H9 (cell line): ENCODE data around the gene LLGL2. TPM values are rescaled to one million over a fixed set of nuclear protein-coding genes. Genes with fewer than 3 reads are reported as not detected.
A peak's percentile ranks its signal among the peaks of the same experiment; 100 is the strongest.

ENCODE experiments used
- DNase-seq: peaks from one replicate; pipeline ENCODE4 v3.0.0-alpha.2; 2017
- H2AFZ ChIP-seq: one replicate; pipeline ENCODE4 v1.6.1; 2013; ENCODE audit warnings: mild to moderate bottlenecking, low read length, control low read depth, moderate library complexity
- H2AK5ac ChIP-seq: 2 replicates; pipeline ENCODE4 v1.6.1; 2013; ENCODE audit warnings: low read length, control low read depth, mixed read lengths; ENCODE audit not compliant: insufficient read length
- H2BK120ac ChIP-seq: one replicate; pipeline ENCODE4 v1.6.1; 2013; ENCODE audit warnings: low read depth, mild to moderate bottlenecking, low read length, control low read depth, inconsistent platforms; ENCODE audit not compliant: poor library complexity, severe bottlenecking
- H2BK12ac ChIP-seq: 2 replicates; pipeline ENCODE4 v1.6.1; 2013; ENCODE audit warnings: low read length, control low read depth, mixed read lengths, low read depth; ENCODE audit not compliant: insufficient read length
- H2BK15ac ChIP-seq: 2 replicates; pipeline ENCODE4 v1.6.1; 2013; ENCODE audit warnings: low read depth, low read length, control low read depth
- H2BK20ac ChIP-seq: one replicate; pipeline ENCODE4 v1.6.1; 2013; ENCODE audit warnings: low read depth, mild to moderate bottlenecking, low read length, control low read depth, inconsistent platforms; ENCODE audit not compliant: poor library complexity, severe bottlenecking
- H2BK5ac ChIP-seq: 2 replicates; pipeline ENCODE4 v1.6.1; 2013; ENCODE audit warnings: low read length, control low read depth, mixed read lengths; ENCODE audit not compliant: insufficient read length
- H3K14ac ChIP-seq: 2 replicates; pipeline ENCODE4 v1.6.1; 2013; ENCODE audit warnings: low read length, control low read depth; ENCODE audit not compliant: insufficient read depth
- H3K18ac ChIP-seq: 2 replicates; pipeline ENCODE4 v1.6.1; 2013; ENCODE audit warnings: low read depth, mild to moderate bottlenecking, mixed read lengths, low read length, control low read depth; ENCODE audit not compliant: insufficient read length
- H3K23ac ChIP-seq: 2 replicates; pipeline ENCODE4 v1.6.1; 2013; ENCODE audit warnings: low read length, control low read depth, mixed read lengths, low read depth; ENCODE audit not compliant: insufficient read length
- H3K23me2 ChIP-seq: 2 replicates; pipeline ENCODE4 v1.6.1; 2013; ENCODE audit warnings: low read depth, mild to moderate bottlenecking, mixed read lengths, low read length, control low read depth; ENCODE audit not compliant: insufficient read length, poor library complexity, severe bottlenecking
- H3K27ac ChIP-seq: 2 replicates; pipeline ENCODE4 v1.5.1; 2013; ENCODE audit warnings: low read length, control low read depth, mixed read lengths, low read depth; ENCODE audit not compliant: insufficient read length
- H3K27me3 ChIP-seq: 2 replicates; pipeline ENCODE4 v1.6.1; 2013; ENCODE audit warnings: low read length, control low read depth, inconsistent platforms; ENCODE audit not compliant: insufficient read depth
- H3K4ac ChIP-seq: 2 replicates; pipeline ENCODE4 v1.6.1; 2013; ENCODE audit warnings: low read depth, mild to moderate bottlenecking, control low read depth, inconsistent platforms, low read length, moderate library complexity
- H3K4me1 ChIP-seq: 2 replicates; pipeline ENCODE4 v1.6.1; 2013; ENCODE audit warnings: low read length, control low read depth, inconsistent platforms; ENCODE audit not compliant: insufficient read depth
- H3K4me2 ChIP-seq: 2 replicates; pipeline ENCODE4 v1.6.1; 2013; ENCODE audit warnings: low read length, control low read depth, mixed read lengths; ENCODE audit not compliant: insufficient read length, insufficient read depth
- H3K56ac ChIP-seq: 2 replicates; pipeline ENCODE4 v1.6.1; 2013; ENCODE audit warnings: low read depth, mild to moderate bottlenecking, mixed read lengths, low read length, control low read depth; ENCODE audit not compliant: insufficient read length
- H3K79me1 ChIP-seq: 2 replicates; pipeline ENCODE4 v1.6.1; 2013; ENCODE audit warnings: low read depth, mild to moderate bottlenecking, moderate library complexity, low read length, control low read depth, inconsistent platforms; ENCODE audit not compliant: insufficient read depth, poor library complexity, severe bottlenecking
- H3K79me2 ChIP-seq: 2 replicates; pipeline ENCODE4 v1.6.1; 2013; ENCODE audit warnings: low read length, control low read depth, inconsistent platforms; ENCODE audit not compliant: insufficient read depth
- H3K9ac ChIP-seq: 2 replicates; pipeline ENCODE4 v1.6.1; 2013; ENCODE audit warnings: low read length, control low read depth, mixed read lengths; ENCODE audit not compliant: insufficient read length; ENCODE audit errors: extremely low read depth
- H3K9me3 ChIP-seq: one replicate; pipeline ENCODE4 v1.6.1; 2013; ENCODE audit warnings: low read depth, low read length, inconsistent platforms; ENCODE audit not compliant: control insufficient read depth
- H3T11ph ChIP-seq: one replicate; pipeline ENCODE4 v1.6.1; 2013; ENCODE audit warnings: mild to moderate bottlenecking, low read length, control low read depth, inconsistent platforms
- H4K20me1 ChIP-seq: one replicate; pipeline ENCODE4 v1.6.1; 2013; ENCODE audit not compliant: control insufficient read depth, insufficient read length, insufficient read depth
- H4K5ac ChIP-seq: 2 replicates; pipeline ENCODE4 v1.6.1; 2013; ENCODE audit warnings: low read depth, mild to moderate bottlenecking, mixed read lengths, low read length, control low read depth; ENCODE audit not compliant: insufficient read length
- H4K8ac ChIP-seq: replicated peaks from 2 replicates; pipeline ENCODE4 v1.6.1; 2013; ENCODE audit warnings: low read length, control low read depth, mixed read lengths, low read depth; ENCODE audit not compliant: insufficient read length
- H4K91ac ChIP-seq: 2 replicates; pipeline ENCODE4 v1.6.1; 2013; ENCODE audit warnings: low read depth, mild to moderate bottlenecking, moderate library complexity, mixed read lengths, low read length, control low read depth; ENCODE audit not compliant: insufficient read length
- H3K27ac Mint-ChIP-seq, 3 experiments: 2 replicates in 2 of 3; 3 replicates in 1 of 3; pipeline ENCODE4 v1.8.0; 2020 to 2021; ENCODE audit warnings: mixed read lengths in 3 of 3, mild to moderate bottlenecking in 1 of 3, moderate library complexity in 1 of 3
- H3K27me3 Mint-ChIP-seq: 2 replicates; pipeline ENCODE4 v1.8.0; 2021; ENCODE audit warnings: low read depth, mild to moderate bottlenecking, moderate library complexity, mixed read lengths
- H3K36me3 Mint-ChIP-seq, 3 experiments: 2 replicates in 2 of 3; 3 replicates in 1 of 3; pipeline ENCODE4 v1.8.0; 2020 to 2021; ENCODE audit warnings: low read depth in 3 of 3, mixed read lengths in 3 of 3; ENCODE audit not compliant: insufficient read depth in 1 of 3
- H3K4me1 Mint-ChIP-seq, 2 experiments: 2 replicates each; pipeline ENCODE4 v1.8.0; 2020; ENCODE audit warnings: mixed read lengths in 2 of 2
- H3K4me3 Mint-ChIP-seq, 2 experiments: 2 replicates in 1 of 2; 3 replicates in 1 of 2; pipeline ENCODE4 v1.8.0; 2020 to 2021; ENCODE audit warnings: mild to moderate bottlenecking in 2 of 2, mixed read lengths in 2 of 2, moderate library complexity in 1 of 2
- H3K9me3 Mint-ChIP-seq, 2 experiments: 2 replicates in 1 of 2; 3 replicates in 1 of 2; pipeline ENCODE4 v1.8.0; 2020; ENCODE audit warnings: mild to moderate bottlenecking in 2 of 2, mixed read lengths in 2 of 2, moderate library complexity in 1 of 2
- CTCF ChIP-seq: fragments of 200-600 bp; sonication (generic); conservative IDR thresholded peaks from 3 replicates; pipeline ENCODE4 v1.8.0; 2021; ENCODE audit warnings: antibody characterized with exemption, mild to moderate bottlenecking
- WGBS: extraction: QIAGEN DNeasy Blood & Tissue Kit; methylation state at CpG from one replicate; pipeline ENCODE4 v1.1.7; 2013; ENCODE audit warnings: missing lambda C conversion rate, low lambda C conversion rate, mixed read lengths; ENCODE audit not compliant: insufficient read length; ENCODE audit errors: extremely low coverage; 5-methylcytosine and 5-hydroxymethylcytosine counted together
- total RNA-seq: library from RNA; stranded (reverse); gene quantifications from 2 replicates; pipeline ENCODE4 v1.2.1, GENCODE V29; 2021

Gene LLGL2
- total RNA-seq, 1 experiment from 2014 or later, result 90.4 TPM

DNA sequence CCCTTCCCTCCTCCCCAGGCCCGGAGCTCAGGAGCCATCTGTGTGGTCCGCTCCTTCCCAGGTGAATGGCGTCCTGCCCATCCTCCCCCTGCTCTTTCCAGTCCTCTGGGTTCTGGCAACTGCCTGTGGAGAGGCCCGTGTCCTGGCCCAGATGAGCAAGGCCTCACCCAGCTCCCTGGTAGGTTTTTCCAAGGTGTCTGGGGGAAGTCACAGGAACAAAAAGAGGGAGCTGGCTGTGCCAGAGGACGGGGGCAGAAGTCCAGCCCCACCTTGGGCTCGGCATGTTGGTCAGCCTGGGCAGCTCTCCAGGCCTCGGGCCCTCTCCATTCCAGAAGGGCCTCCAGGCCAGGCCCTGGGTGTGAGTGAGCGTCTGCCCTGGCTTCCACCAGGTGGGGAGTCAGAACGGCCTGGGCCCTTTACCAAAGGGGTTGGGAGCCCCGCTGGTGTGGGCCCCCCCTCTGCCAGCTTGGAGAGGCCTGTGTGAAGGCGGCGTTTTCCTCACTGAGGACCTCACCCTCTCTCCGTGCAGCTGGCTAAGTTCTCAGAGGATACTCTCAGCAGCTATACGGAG is 35.2 kb upstream of the LLGL2 start:
- Histone ChIP-seq H4K91ac (no peak overlapping the region), H3T11ph (no peak overlapping the region), H2BK12ac (no peak overlapping the region), H3K27me3 (no peaks in the 10 kb centered on the region), H4K8ac (no peak overlapping the region), H3K79me2 (no peaks in the 10 kb centered on the region), H2BK120ac (no peak overlapping the region), H3K4me2 (no peak overlapping the region), H3K18ac (no peak overlapping the region), H3K4me1 (no peaks in the 10 kb centered on the region), H4K20me1 (no peaks in the 10 kb centered on the region), H3K9ac (no peak overlapping the region), H2BK5ac (no peak overlapping the region), H2AFZ (no peak overlapping the region), H3K14ac (no peak overlapping the region), H2BK15ac (no peak overlapping the region), H3K23ac (no peak overlapping the region), H2BK20ac (no peak overlapping the region), H3K23me2 (no peaks in the 10 kb centered on the region), H3K4ac (no peak overlapping the region), H2AK5ac (no peak overlapping the region), H3K27ac (no peak overlapping the region), H3K9me3 (no peaks in the 10 kb centered on the region), H3K79me1 (no peaks in the 10 kb centered on the region), H3K56ac (no peak overlapping the region), H4K5ac (no peak overlapping the region)
- Mint-ChIP-seq H3K4me3 (no peak overlapping the region), H3K36me3 (peaks cover 0 to 20% (median 17%) of the 10 kb centered on the region in 3 experiments; a peak in 5 of 7 replicates), H3K9me3 (no peaks in the 10 kb centered on the region), H3K27ac (peak overlapping the region in 1 of 3 experiments; percentile 57; a peak in 1 of 7 replicates), H3K4me1 (peaks cover 4 to 7% of the 10 kb centered on the region in 2 experiments), H3K27me3 (no peaks in the 10 kb centered on the region)
- TF ChIP-seq CTCF, result no peak
- no CpG with 5 or more reads among the region's 14 CpGs for WGBS
- DNase-seq, result no peak
